GM12801 (cell line): ENCODE measurements around the gene ANO3.

Source experiments
- TF ChIP-seq, protein P1 (sequence below): IDR thresholded peaks from one replicate; pipeline ENCODE4 v1.5.1; 2011; ENCODE audit warnings: control low read depth; ENCODE audit not compliant: insufficient read length; ENCODE audit errors: extremely low read depth

The ANO3 gene

DNA sequence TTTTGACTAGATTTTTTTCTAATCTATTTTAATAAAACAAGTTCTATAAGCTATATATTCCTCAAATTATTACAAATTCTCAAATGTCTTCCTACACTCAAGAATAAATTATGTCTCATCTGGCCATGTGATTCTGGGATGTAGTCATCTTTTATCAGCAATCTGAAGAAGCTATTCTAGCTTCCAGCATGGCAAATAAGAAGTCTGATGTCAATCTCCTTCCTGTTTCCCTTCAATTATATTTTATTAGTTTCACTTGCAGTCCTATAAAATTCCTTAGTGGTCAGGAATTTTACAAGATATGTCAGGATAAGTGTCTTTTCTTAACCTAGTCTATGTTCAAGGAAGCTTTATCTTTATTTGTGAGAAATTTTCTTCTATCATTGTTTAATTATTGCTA, 10.4 kb upstream of the ANO3 start:
- TF ChIP-seq, protein P1, sequence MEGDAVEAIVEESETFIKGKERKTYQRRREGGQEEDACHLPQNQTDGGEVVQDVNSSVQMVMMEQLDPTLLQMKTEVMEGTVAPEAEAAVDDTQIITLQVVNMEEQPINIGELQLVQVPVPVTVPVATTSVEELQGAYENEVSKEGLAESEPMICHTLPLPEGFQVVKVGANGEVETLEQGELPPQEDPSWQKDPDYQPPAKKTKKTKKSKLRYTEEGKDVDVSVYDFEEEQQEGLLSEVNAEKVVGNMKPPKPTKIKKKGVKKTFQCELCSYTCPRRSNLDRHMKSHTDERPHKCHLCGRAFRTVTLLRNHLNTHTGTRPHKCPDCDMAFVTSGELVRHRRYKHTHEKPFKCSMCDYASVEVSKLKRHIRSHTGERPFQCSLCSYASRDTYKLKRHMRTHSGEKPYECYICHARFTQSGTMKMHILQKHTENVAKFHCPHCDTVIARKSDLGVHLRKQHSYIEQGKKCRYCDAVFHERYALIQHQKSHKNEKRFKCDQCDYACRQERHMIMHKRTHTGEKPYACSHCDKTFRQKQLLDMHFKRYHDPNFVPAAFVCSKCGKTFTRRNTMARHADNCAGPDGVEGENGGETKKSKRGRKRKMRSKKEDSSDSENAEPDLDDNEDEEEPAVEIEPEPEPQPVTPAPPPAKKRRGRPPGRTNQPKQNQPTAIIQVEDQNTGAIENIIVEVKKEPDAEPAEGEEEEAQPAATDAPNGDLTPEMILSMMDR = no peak

DNA sequence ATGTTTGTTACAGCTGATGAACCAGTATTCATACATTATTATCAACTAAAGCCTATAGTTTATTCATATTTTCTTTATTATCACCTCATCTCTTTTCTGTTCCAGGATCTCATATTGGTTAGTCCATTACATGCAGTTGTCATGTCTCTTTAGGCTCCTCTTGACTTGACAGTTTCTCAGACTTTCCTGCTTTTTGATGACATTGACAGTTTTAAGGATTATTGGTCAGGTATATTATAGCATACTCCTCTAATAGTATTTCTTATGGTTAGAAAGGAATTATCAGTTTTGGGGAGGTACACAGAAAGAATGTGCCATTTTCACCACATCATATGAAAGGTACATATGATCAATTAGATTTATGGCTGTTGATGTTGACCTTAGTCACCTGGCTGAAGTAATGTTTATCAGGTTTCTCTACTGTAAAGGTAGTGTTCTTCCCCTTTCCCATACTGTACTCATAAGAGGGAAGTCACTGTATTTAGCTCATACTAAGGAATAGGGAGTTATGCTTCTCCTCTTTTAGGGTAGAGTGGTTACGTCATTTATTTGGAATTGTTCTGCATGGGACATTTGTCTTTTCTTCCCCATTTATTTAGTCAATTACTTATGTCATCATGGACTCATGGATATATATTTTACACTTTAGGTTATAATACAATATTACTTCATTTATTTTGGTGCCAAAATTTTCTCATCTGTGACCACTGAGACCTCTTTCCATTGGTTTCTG, 9.4 kb upstream of the ANO3 start:
- TF ChIP-seq, protein P1 = no peak

DNA sequence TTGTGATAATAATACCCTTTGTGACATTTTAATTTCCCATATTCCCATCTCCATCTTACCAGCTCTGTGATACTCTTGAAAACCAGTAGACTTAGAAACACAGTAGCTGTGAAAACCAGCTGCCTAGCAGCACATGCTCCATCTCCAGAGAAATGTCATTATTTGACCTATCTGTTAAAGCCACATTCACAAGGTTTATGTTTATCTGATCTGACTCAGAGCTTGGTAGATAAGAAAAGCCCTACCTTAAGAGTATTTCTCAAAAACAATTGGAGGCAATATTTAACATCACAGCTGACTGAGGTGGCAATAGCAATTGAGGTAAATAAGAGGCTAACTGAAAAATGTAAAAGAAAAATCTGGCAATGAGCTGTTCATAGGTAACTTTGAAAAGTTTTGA, 8.1 kb upstream of the ANO3 start:
- TF ChIP-seq, protein P1 = no peak

DNA sequence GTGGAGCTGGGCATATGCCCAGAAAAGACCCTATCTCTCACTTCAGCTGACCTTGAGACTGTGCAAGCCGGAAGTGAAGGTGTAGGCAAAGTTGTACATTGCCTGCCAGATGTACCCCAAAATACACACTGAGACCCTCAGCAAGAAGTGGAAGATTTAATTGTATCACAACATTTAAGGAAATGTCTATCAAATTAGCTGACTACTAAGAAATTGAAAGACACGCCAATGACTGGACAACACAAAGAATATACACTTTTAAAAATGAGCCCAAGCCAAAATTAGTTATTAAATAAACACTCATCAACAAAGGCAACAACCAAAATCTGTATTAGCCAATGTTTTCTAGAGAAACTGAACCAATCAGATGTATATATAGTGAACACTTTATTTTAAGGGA, 7.7 kb upstream of the ANO3 start:
- TF ChIP-seq, protein P1 = no peak

DNA sequence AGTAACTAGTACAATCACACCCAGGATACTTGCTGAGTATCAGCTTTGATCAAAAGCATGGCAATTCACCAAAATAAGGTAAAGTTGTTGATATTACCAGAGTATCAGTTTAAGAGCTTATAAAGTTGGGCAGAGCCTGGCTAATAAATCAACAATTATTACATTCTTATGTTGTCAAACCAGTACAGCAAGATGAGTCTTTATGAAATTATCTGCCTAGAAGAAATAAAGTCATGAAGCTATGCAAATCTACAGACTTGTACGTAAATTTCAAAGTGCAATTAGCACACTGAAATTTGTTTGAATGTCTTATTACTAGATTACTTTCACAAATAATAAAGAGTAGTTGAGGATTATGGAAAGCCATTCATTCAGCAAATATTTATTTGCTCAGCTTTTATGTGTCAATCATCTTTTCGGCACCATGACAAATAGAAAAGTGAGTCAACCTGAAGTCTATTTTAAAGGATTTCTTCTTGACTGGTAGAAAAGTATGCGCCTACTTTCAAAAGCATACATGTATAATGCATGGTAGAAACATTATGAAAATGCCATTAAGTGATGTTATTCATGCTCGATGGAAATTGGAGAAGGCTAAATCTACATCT, 5.0 kb upstream of the ANO3 start:
- TF ChIP-seq, protein P1 = no peak

DNA sequence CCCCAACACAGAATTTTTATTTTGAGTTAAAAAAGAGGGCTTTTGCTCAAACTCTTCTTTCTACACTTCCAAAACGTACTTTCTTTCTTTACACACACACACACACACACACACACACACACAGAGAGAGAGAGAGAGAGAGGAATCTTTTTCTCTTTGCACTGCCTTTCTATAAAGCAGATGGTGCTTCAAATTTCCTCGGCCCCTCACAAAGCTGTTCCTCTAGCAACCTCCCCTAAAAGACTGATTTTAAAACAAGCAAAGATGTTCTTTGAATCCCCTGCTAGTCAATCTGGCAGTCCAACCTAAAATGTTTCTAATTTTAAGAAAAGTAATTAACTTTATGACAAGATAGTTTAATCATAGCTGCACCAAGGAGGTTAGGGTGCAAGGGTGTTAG, 2.7 kb upstream of the ANO3 start:
- TF ChIP-seq, protein P1 = no peak

DNA sequence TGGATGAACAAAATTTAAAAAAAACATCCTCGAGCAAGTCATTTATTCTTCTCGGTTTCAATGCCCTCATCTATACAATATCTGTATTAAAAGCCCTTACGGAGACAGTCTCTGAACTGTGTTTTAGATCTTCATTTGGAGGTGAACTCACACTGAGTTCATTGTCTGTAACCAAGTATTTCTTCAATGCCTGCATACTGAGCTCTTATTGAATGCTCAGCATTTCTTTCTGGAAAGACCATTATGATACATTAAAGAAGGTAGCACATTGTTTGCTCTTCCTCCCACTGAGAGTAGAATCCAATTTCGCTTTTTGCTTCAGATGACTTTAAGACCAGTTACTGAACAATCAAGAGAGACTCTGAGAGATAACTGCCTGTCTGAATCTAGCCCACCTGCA, 1.7 kb upstream of the ANO3 start:
- TF ChIP-seq, protein P1 = no peak
